ENCODE data around the gene RPAP2.

The RPAP2 gene

DNA sequence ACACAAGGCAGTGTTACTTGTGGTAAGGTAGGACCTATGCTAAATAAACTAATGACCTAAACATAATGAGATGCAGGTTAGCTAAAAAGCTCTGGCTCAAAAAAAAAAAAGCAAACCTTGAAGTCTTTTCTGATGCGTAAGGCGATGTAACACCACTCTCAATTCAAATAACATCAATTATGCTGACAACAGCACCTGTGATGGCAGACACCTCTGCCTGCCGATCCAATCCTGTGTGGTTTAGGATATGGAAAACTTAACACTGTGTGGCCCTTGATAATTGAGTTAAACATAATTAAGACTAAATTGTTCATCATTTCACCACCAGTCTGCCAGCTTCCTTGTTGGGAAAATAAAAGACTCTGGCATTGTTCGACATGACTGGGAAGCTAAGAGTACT, 9.1 kb downstream of the RPAP2 start:
- Mint-ChIP-seq H3K9me3 (no peaks in the 10 kb centered on the region), H3K36me3 (peaks cover 58% of the 10 kb centered on the region), H3K4me3 (no peak overlapping the region), H3K27ac (no peak overlapping the region), H3K27me3 (no peaks in the 10 kb centered on the region), H3K4me1 (no peaks in the 10 kb centered on the region)
- ATAC-seq: no peak

- Mint-ChIP-seq H3K9me3 (no peaks in the 10 kb centered on the region), H3K27ac (no peak overlapping the region), H3K4me3 (no peak overlapping the region), H3K27me3 (no peaks in the 10 kb centered on the region), H3K4me1 (no peaks in the 10 kb centered on the region), H3K36me3 (peaks cover 47% of the 10 kb centered on the region)
- ATAC-seq: no peak
These were observed 11.3 kb downstream of the RPAP2 start for GRCh38 chr1:92310185-92310597.

GRCh38 chr1:92314024-92314423, 15.2 kb downstream of the RPAP2 start:
- Mint-ChIP-seq H3K36me3 (peaks cover 39% of the 10 kb centered on the region), H3K27ac (no peak overlapping the region), H3K27me3 (no peaks in the 10 kb centered on the region), H3K4me3 (no peak overlapping the region), H3K9me3 (no peaks in the 10 kb centered on the region), H3K4me1 (no peaks in the 10 kb centered on the region)
- ATAC-seq: no peak

GRCh38 chr1:92315766-92316599, 17.1 kb downstream of the RPAP2 start:
- Mint-ChIP-seq H3K4me3 (no peak overlapping the region), H3K4me1 (no peaks in the 10 kb centered on the region), H3K27ac (no peak overlapping the region), H3K36me3 (peaks cover 43% of the 10 kb centered on the region), H3K27me3 (no peaks in the 10 kb centered on the region), H3K9me3 (no peaks in the 10 kb centered on the region)
- no peak for ATAC-seq

DNA sequence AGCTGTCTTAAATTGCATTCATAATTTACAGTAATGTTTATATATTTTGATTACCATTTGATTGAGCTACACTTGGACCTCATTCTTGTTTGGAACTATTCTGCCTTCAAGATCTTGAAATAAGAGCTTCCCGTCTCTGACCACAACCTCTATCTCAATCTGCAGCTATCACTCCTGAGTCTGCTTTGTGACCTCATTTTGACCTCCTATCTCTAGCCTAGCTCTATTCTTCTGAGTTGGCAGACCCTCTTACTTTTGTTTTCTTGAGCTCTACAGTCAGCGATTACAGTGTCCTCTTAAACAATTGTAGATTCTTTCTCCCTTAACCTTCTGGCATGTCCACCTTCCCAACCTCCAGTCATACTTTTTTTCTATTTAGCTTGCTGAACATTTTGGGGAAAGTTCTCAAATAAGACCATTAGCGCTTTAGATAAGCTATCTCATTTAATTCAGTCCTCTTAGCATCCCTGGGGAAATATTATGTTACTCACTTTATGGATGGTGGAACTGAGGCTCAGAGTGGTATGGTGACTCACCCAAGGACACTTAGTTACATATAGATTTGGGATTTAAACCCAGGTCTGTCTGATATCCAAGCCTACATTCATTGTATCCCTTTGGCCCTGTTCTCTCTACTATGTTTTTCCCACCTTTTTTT, 19.1 kb downstream of the RPAP2 start:
- H3K36me3 Mint-ChIP-seq: peaks cover 42% of the 10 kb centered on the region
- no peak for ATAC-seq
- H3K4me3 Mint-ChIP-seq: no peak overlapping the region
- no peaks in the 10 kb centered on the region for H3K4me1 Mint-ChIP-seq
- H3K9me3 Mint-ChIP-seq: no peaks in the 10 kb centered on the region
- no peak overlapping the region for H3K27ac Mint-ChIP-seq
- H3K27me3 Mint-ChIP-seq: no peaks in the 10 kb centered on the region

- H3K27ac Mint-ChIP-seq: no peak overlapping the region
- H3K27me3 Mint-ChIP-seq: no peaks in the 10 kb centered on the region
- H3K36me3 Mint-ChIP-seq: peaks cover 78% of the 10 kb centered on the region
- no peak overlapping the region for H3K4me3 Mint-ChIP-seq
- no peak for ATAC-seq
- H3K4me1 Mint-ChIP-seq: no peaks in the 10 kb centered on the region
- H3K9me3 Mint-ChIP-seq: peaks cover 14% of the 10 kb centered on the region
These were observed 24.9 kb downstream of the RPAP2 start for GRCh38 chr1:92323473-92324453.

DNA sequence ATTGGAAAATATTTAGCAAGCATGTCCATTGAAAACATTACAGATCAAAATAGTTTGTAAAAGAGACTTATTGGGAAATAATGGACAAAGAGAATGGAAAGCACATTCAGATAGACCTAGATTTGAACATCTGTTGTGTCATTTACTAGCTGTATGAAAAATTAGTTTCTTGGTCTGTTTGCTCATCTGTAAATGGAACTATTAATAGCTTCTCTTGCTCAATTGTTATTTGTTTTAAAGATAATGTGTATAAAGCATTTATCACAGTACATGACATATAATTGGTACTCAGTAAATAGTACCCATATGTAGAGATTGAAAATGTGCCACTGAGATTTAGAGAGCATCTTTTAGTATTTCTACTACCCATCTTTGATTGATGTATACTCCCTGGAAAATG, 25.9 kb downstream of the RPAP2 start:
- Mint-ChIP-seq H3K4me3 (no peak overlapping the region), H3K27me3 (no peaks in the 10 kb centered on the region), H3K4me1 (no peaks in the 10 kb centered on the region), H3K9me3 (peaks cover 15% of the 10 kb centered on the region), H3K36me3 (peaks cover 77% of the 10 kb centered on the region), H3K27ac (no peak overlapping the region)
- no peak for ATAC-seq

DNA sequence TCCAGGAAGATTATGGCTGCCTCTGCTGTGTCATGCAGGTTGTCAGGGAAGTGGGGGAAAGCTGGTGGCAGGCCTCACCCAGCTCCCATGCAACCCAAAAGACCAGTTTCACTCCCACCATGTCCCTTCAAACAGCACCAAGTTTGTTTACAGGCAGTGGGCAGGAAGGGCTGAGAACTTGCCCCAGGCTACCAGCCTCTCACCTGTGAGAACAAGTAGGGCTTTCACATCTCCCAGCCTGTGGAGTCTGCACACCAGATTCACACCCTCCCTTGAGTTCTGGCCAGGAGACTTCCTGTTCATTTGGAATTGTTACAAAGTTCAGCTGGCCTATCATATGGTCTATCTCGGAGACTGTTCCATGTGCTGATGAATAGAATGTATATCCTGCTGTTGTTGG, 27.8 kb downstream of the RPAP2 start:
- no peaks in the 10 kb centered on the region for H3K27me3 Mint-ChIP-seq
- no peak overlapping the region for H3K4me3 Mint-ChIP-seq
- peaks cover 15% of the 10 kb centered on the region for H3K9me3 Mint-ChIP-seq
- H3K27ac Mint-ChIP-seq: no peak overlapping the region
- ATAC-seq: no peak
- H3K4me1 Mint-ChIP-seq: peaks cover under 1% of the 10 kb centered on the region
- H3K36me3 Mint-ChIP-seq: peaks cover 83% of the 10 kb centered on the region

- H3K4me3 Mint-ChIP-seq: no peak overlapping the region
- no peaks in the 10 kb centered on the region for H3K27me3 Mint-ChIP-seq
- peaks cover 89% of the 10 kb centered on the region for H3K36me3 Mint-ChIP-seq
- no peak for ATAC-seq
- H3K27ac Mint-ChIP-seq: no peak overlapping the region
- H3K9me3 Mint-ChIP-seq: peaks cover 15% of the 10 kb centered on the region
- peaks cover 6% of the 10 kb centered on the region for H3K4me1 Mint-ChIP-seq
These were observed 28.9 kb downstream of the RPAP2 start for GRCh38 chr1:92327794-92328193.

DNA sequence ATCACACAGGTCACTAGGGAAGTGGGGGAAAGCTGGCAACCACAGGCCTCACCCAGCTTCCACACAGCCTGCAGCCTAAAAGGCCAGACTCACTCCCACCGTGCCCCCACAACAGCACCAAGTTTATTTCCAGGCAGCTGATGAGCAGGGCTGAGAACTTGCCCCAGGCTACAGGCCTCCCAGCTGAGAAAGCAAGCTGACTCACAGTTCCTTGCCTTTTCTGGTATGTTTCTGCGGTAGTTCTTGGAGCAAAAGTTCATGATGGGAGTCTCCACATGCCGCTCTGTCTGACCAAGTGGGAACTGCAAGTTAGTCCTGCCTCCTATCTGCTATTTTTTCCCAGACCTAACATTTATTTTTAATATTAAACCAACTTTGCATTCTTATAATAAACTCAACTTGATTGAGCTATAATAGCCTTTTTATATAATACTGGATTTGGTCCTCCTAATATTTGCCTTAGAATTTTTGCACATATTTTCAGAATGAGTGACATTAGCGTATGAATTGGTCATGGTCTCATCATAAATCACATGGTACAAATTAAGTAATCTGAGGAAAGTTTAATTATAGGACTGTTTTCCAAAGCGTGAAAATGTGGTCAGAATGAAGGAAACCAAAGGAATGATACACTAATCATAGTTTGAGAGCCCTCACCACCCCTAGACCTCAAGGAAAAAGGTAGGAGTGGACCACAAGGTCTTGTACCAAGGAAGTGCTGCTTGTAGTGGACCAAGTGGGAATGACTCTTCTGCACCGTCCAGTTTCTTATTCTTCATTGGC, 30.7 kb downstream of the RPAP2 start:
- H3K27ac Mint-ChIP-seq: no peak overlapping the region

GRCh38 chr1:92333668-92334067, 34.8 kb downstream of the RPAP2 start:
- H3K4me1 Mint-ChIP-seq: peaks cover 6% of the 10 kb centered on the region
- peaks cover 2% of the 10 kb centered on the region for H3K9me3 Mint-ChIP-seq
- ATAC-seq: no peak
- no peak overlapping the region for H3K4me3 Mint-ChIP-seq
- peaks cover 60% of the 10 kb centered on the region for H3K36me3 Mint-ChIP-seq
- peak overlapping the region; percentile 46 for H3K27ac Mint-ChIP-seq
- H3K27me3 Mint-ChIP-seq: no peaks in the 10 kb centered on the region

More for the DNA sequence above, 30.7 kb downstream of the RPAP2 start:
- no peaks in the 10 kb centered on the region for H3K27me3 Mint-ChIP-seq
- H3K9me3 Mint-ChIP-seq: peaks cover 15% of the 10 kb centered on the region
- no peak for ATAC-seq
- no peak overlapping the region for H3K4me3 Mint-ChIP-seq
- peaks cover 6% of the 10 kb centered on the region for H3K4me1 Mint-ChIP-seq
- H3K36me3 Mint-ChIP-seq: peaks cover 87% of the 10 kb centered on the region

DNA sequence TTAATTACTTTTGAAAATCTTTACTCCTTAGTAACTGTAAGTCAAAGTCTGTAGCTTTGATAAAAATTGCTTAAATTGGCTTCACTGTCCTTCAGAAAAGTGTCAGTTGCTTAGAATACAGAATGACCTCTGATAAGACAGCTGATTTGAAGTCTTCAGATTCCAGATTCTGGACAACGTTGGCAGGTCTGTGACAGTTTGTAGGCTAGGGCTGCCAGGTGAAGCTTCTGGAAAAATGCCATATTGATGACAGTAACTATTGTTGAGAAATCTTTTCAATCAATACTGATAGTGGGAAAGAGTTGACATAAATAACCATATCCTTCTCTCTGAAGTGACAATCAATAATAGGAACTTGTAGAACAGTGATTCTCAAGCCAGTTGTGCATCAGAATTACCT, 41.3 kb downstream of the RPAP2 start:
- ATAC-seq: no peak
- peaks cover 45% of the 10 kb centered on the region for H3K36me3 Mint-ChIP-seq
- no peaks in the 10 kb centered on the region for H3K9me3 Mint-ChIP-seq

DNA sequence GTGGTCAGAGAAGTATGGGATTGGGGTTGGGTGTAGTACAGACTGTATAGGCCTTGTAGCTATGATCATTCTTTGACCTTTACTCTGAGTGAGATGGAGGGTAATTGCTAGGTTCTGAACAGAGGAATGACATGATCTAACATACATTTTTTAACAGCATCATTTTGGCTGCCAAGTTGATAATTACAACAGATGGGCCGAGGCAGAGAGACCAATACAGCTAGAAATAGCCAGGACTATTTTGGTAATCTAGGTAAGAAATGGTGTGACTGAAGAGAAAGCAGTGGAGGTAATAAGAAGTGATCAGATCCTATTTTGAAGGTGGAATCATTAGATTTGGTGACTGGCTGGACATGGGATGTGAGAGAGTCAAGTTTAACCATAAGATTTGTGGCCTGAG, 43.5 kb downstream of the RPAP2 start:
- no peaks in the 10 kb centered on the region for H3K4me1 Mint-ChIP-seq
- H3K36me3 Mint-ChIP-seq: peaks cover 48% of the 10 kb centered on the region
- H3K4me3 Mint-ChIP-seq: no peak overlapping the region
- H3K9me3 Mint-ChIP-seq: no peaks in the 10 kb centered on the region
- no peaks in the 10 kb centered on the region for H3K27me3 Mint-ChIP-seq
- no peak overlapping the region for H3K27ac Mint-ChIP-seq
- no peak for ATAC-seq

More for the DNA sequence above, 41.3 kb downstream of the RPAP2 start:
- no peak overlapping the region for H3K27ac Mint-ChIP-seq
- no peaks in the 10 kb centered on the region for H3K4me1 Mint-ChIP-seq
- no peaks in the 10 kb centered on the region for H3K27me3 Mint-ChIP-seq
- no peak overlapping the region for H3K4me3 Mint-ChIP-seq

GRCh38 chr1:92343061-92343460, 44.2 kb downstream of the RPAP2 start:
- H3K4me3 Mint-ChIP-seq: no peak overlapping the region
- ATAC-seq: no peak
- no peaks in the 10 kb centered on the region for H3K27me3 Mint-ChIP-seq
- H3K9me3 Mint-ChIP-seq: no peaks in the 10 kb centered on the region
- peaks cover 3% of the 10 kb centered on the region for H3K4me1 Mint-ChIP-seq
- H3K36me3 Mint-ChIP-seq: peaks cover 50% of the 10 kb centered on the region
- H3K27ac Mint-ChIP-seq: no peak overlapping the region
